ENCODE measurements around the gene NPFFR1. TPM values are rescaled to one million over a fixed set of nuclear protein-coding genes. Genes with fewer than 3 reads are reported as not detected.

The NPFFR1 gene
- total RNA-seq, 1 donor from 2014 or later: not detected

GRCh38 chr10:70198696-70199466 lies 84.9 kb downstream of the NPFFR1 start:
- TF ChIP-seq, protein P1, sequence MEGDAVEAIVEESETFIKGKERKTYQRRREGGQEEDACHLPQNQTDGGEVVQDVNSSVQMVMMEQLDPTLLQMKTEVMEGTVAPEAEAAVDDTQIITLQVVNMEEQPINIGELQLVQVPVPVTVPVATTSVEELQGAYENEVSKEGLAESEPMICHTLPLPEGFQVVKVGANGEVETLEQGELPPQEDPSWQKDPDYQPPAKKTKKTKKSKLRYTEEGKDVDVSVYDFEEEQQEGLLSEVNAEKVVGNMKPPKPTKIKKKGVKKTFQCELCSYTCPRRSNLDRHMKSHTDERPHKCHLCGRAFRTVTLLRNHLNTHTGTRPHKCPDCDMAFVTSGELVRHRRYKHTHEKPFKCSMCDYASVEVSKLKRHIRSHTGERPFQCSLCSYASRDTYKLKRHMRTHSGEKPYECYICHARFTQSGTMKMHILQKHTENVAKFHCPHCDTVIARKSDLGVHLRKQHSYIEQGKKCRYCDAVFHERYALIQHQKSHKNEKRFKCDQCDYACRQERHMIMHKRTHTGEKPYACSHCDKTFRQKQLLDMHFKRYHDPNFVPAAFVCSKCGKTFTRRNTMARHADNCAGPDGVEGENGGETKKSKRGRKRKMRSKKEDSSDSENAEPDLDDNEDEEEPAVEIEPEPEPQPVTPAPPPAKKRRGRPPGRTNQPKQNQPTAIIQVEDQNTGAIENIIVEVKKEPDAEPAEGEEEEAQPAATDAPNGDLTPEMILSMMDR (conservative IDR thresholded peaks at IDR 0.05): no peak
- peaks cover 36% of the 10 kb centered on the region for H3K36me3 Mint-ChIP-seq
- H3K27ac Mint-ChIP-seq: no peak overlapping the region
- H3K4me3 Mint-ChIP-seq: no peak overlapping the region
- H3K4me1 Mint-ChIP-seq (ENCODE audit: unreplicated experiment): no peaks in the 10 kb centered on the region
- H3K9me3 Mint-ChIP-seq: no peaks in the 10 kb centered on the region
- DNase-seq (ENCODE audit: extremely low spot score, unreplicated experiment): no peak
- no peaks in the 10 kb centered on the region for H3K27me3 Mint-ChIP-seq

Other genes starting within 250 kb of the NPFFR1 start
- gene MACROH2A2, start 231.2 kb downstream of the NPFFR1 start, total RNA-seq (ENCODE audit: low replicate concordance): 55.0 and 117 TPM in 2 replicates
- gene AIFM2, start 151.2 kb downstream of the NPFFR1 start, total RNA-seq (ENCODE audit: low replicate concordance): 5.8 and 8.9 TPM in 2 replicates
- gene TYSND1, start 137.3 kb downstream of the NPFFR1 start, total RNA-seq (ENCODE audit: low replicate concordance): 17.5 and 18.1 TPM in 2 replicates
- gene SAR1A, start 113.5 kb downstream of the NPFFR1 start, total RNA-seq (ENCODE audit: low replicate concordance): 131 and 153 TPM in 2 replicates
- 105 and 110 TPM in 2 replicates for gene PPA1, start 50.6 kb downstream of the NPFFR1 start, total RNA-seq (ENCODE audit: low replicate concordance)
- 6.1 and 17.6 TPM in 2 replicates for gene LRRC20, start 98.6 kb upstream of the NPFFR1 start, total RNA-seq (ENCODE audit: low replicate concordance)
- gene EIF4EBP2, start 120.1 kb upstream of the NPFFR1 start, total RNA-seq (ENCODE audit: low replicate concordance): 80.4 and 100 TPM in 2 replicates
- not detected in 2 replicates for gene NODAL, start 157.7 kb upstream of the NPFFR1 start, total RNA-seq (ENCODE audit: low replicate concordance)
- gene PALD1, start 194.8 kb upstream of the NPFFR1 start, total RNA-seq (ENCODE audit: low replicate concordance): 0.43 and 9.6 TPM in 2 replicates

All from type B pancreatic cell (in vitro differentiated cells).